Left hindlimb (tissue), 1 donor: Measurements from ENCODE around the gene NCAM2.

Experiments used
- DNase-seq: peaks from one replicate; pipeline ENCODE4 v3.0.0-alpha.2; 2018

NCAM2 gene

GRCh38 chr21:21468003-21468402, 469.8 kb downstream of the NCAM2 start:
- no peak for DNase-seq

GRCh38 chr21:21481239-21481638, 483.0 kb downstream of the NCAM2 start:
- no peak for DNase-seq

- no peak for DNase-seq
Measured at GRCh38 chr21:21508859-21509258, 510.6 kb downstream of the NCAM2 start.

- no peak for DNase-seq
Measured at GRCh38 chr21:21530680-21531079, 532.5 kb downstream of the NCAM2 start.

- no peak for DNase-seq
Measured at GRCh38 chr21:21547368-21547953, 549.3 kb downstream of the NCAM2 start.

- DNase-seq: no peak
Measured at GRCh38 chr21:21559285-21560045, 561.3 kb downstream of the NCAM2 start.
